HG02884 (cell line): Measurements from ENCODE around the gene KCNK17.
"Not testable (repeated sequence)": the region's sequence is repeated elsewhere in the genome, so short reads cannot be mapped to it uniquely, and the experiment has no call there.

ENCODE experiments used
- ATAC-seq: cut with Tn5 transposase; IDR thresholded peaks from one replicate; pipeline ENCODE4 v1.9.1; 2021; ENCODE audit warnings: mild to moderate bottlenecking, moderate library complexity; ENCODE audit not compliant: unreplicated experiment

KCNK17 gene

GRCh38 chr6:39304951-39305350 is 9.3 kb downstream of the KCNK17 start:
- no peak for ATAC-seq

- ATAC-seq = no peak
Measured at GRCh38 chr6:39303425-39304153, 10.6 kb downstream of the KCNK17 start.

GRCh38 chr6:39302669-39303424 is 11.4 kb downstream of the KCNK17 start:
- ATAC-seq = peak; percentile 74

- ATAC-seq = no peak
Measured at GRCh38 chr6:39302011-39302410, 12.2 kb downstream of the KCNK17 start.

- no peak for ATAC-seq
Measured at GRCh38 chr6:39301606-39302005, 12.6 kb downstream of the KCNK17 start.

- ATAC-seq = no peak
Measured at GRCh38 chr6:39300739-39301138, 13.5 kb downstream of the KCNK17 start.

GRCh38 chr6:39298061-39298460 is 16.2 kb downstream of the KCNK17 start:
- ATAC-seq = no peak

- no peak for ATAC-seq
Measured at GRCh38 chr6:39296745-39297640, 17.2 kb downstream of the KCNK17 start.

GRCh38 chr6:39295611-39296011 is 18.6 kb downstream of the KCNK17 start:
- no peak for ATAC-seq

GRCh38 chr6:39294899-39295298 is 19.3 kb downstream of the KCNK17 start:
- ATAC-seq = no peak

- no peak for ATAC-seq
Measured at GRCh38 chr6:39294133-39294532, 20.1 kb downstream of the KCNK17 start.

- ATAC-seq = no peak
Measured at GRCh38 chr6:39292637-39293036, 21.6 kb downstream of the KCNK17 start.

- ATAC-seq = no peak
Measured at GRCh38 chr6:39289490-39289889, 24.7 kb downstream of the KCNK17 start.

GRCh38 chr6:39287601-39288000 is 26.6 kb downstream of the KCNK17 start:
- no peak for ATAC-seq

GRCh38 chr6:39286596-39286995 is 27.6 kb downstream of the KCNK17 start:
- ATAC-seq = not testable (repeated sequence)

- no peak for ATAC-seq
Measured at GRCh38 chr6:39282774-39283173, 31.4 kb downstream of the KCNK17 start.

GRCh38 chr6:39281312-39281980 is 32.8 kb downstream of the KCNK17 start:
- ATAC-seq = no peak

GRCh38 chr6:39280247-39280731 is 33.9 kb downstream of the KCNK17 start:
- ATAC-seq = no peak

GRCh38 chr6:39279539-39279938 is 34.7 kb downstream of the KCNK17 start:
- no peak for ATAC-seq

GRCh38 chr6:39276379-39276995 is 37.7 kb downstream of the KCNK17 start:
- no peak for ATAC-seq
